ENCODE data around the gene NCKAP5L. TPM values are rescaled to one million over a fixed set of nuclear protein-coding genes. Genes with fewer than 3 reads are reported as not detected.
"Not testable (repeated sequence)": the region's sequence is repeated elsewhere in the genome, so short reads cannot be mapped to it uniquely, and the experiment has no call there.

The NCKAP5L gene
- total and polyA plus RNA-seq, 8 donors, result 4.1 to 18.3 (median 7.2) TPM

- no peak for TF ChIP-seq CTCF (IDR thresholded peaks at IDR 0.05)
- ATAC-seq, result no peak
- FAIRE-seq, result no peak
- intact Hi-C loops (cut with DNase I), result no loop called here
- Histone ChIP-seq H3K4me1 (no peaks in the 10 kb centered on the region), H3K36me3 (no peaks in the 10 kb centered on the region), H3K4me3 (no peak overlapping the region), H3K27ac (no peak overlapping the region), H3K9me3 (no peaks in the 10 kb centered on the region), H3K27me3 (no peaks in the 10 kb centered on the region)
- no peak for DNase-seq
- 95 to 98% methylated on average over 2 of the region's 2 CpGs for WGBS, 2 donors
These were observed 40.5 kb downstream of the NCKAP5L start for GRCh38 chr12:49787672-49788071.

- Histone ChIP-seq H3K27ac (no peak overlapping the region), H3K36me3 (no peaks in the 10 kb centered on the region), H3K4me3 (no peak overlapping the region), H3K4me1 (no peaks in the 10 kb centered on the region), H3K27me3 (no peaks in the 10 kb centered on the region), H3K9me3 (no peaks in the 10 kb centered on the region)
- no peak for TF ChIP-seq CTCF (IDR thresholded peaks at IDR 0.05)
- ATAC-seq (peak in 1 of 4 donors; percentile 39), DNase-seq (no peak), FAIRE-seq (no peak)
- intact Hi-C loops (cut with DNase I), result no loop called here
- WGBS, 2 donors, result 74 to 88% methylated on average over 4 of the region's 4 CpGs
These were observed 43.3 kb downstream of the NCKAP5L start for GRCh38 chr12:49784756-49785409.

- Histone ChIP-seq H3K27ac (no peak overlapping the region), H3K9me3 (no peaks in the 10 kb centered on the region), H3K4me3 (no peak overlapping the region), H3K36me3 (no peaks in the 10 kb centered on the region), H3K27me3 (no peaks in the 10 kb centered on the region), H3K4me1 (no peaks in the 10 kb centered on the region)
- no peak for DNase-seq
- no peak for FAIRE-seq
- ATAC-seq, result peak in 3 of 4 donors; percentile 21 to 71 (median 65)
- no peak for TF ChIP-seq CTCF (IDR thresholded peaks at IDR 0.05)
- intact Hi-C loops (cut with DNase I), result no loop called here
- WGBS, 2 donors, result 48 to 64% methylated on average over 7 of the region's 7 CpGs
These were observed 44.1 kb downstream of the NCKAP5L start for GRCh38 chr12:49783917-49784676.

GRCh38 chr12:49780914-49781313, 47.3 kb downstream of the NCKAP5L start:
- ATAC-seq; H3K36me3 ChIP-seq; H3K4me3 ChIP-seq; intact Hi-C loops (cut with DNase I); H3K9me3 ChIP-seq; H3K27me3 ChIP-seq; H3K27ac ChIP-seq; DNase-seq; FAIRE-seq; H3K4me1 ChIP-seq: not testable (repeated sequence)
- WGBS, 2 donors, result 84 to 85% methylated on average over 6 of the region's 6 CpGs

GRCh38 chr12:49779581-49779980, 48.6 kb downstream of the NCKAP5L start:
- TF ChIP-seq CTCF (IDR thresholded peaks at IDR 0.05), result no peak
- ATAC-seq, result no peak
- Histone ChIP-seq H3K27me3 (no peaks in the 10 kb centered on the region), H3K4me1 (no peaks in the 10 kb centered on the region), H3K36me3 (no peaks in the 10 kb centered on the region), H3K9me3 (no peaks in the 10 kb centered on the region), H3K4me3 (no peak overlapping the region), H3K27ac (no peak overlapping the region)
- intact Hi-C loops (cut with DNase I), result loop anchor here in 1 of 3 donors (10.0 kb wide), 1 partner anchor 55 kb away; no protein-coding TSS in a partner anchor
- DNase-seq, result no peak
- no peak for FAIRE-seq
- whole genome bisulfite sequencing, 2 donors, result 57 to 59% methylated on average over 2 of the region's 2 CpGs
